HepG2 (cell line): ENCODE results near the gene GFAP. TPM values are rescaled to one million over a fixed set of nuclear protein-coding genes. Genes with fewer than 3 reads are reported as not detected.

ENCODE experiments used
- ATAC-seq: fragments of 200-7000 bp; cut with Tn5 transposase; 3 replicates; pipeline ENCODE4 v1.9.1; 2020; ENCODE audit warnings: mild to moderate bottlenecking, moderate library complexity
- BruUV-seq: library from RNA; stranded (reverse); fragments of 400-500 nt; replicated peaks from 2 replicates; lab custom pipeline; 2021; lab: Mats Ljungman, UMichigan
- CTCF ChIA-PET: fragments of 300-600 bp; formaldehyde crosslinking; extraction: SDS; loops from one replicate; lab custom pipeline; 2021; ENCODE audit warnings: low total read pairs, inconsistent platforms, low intra/inter-chr PET ratio; lab: Yijun Ruan, JAX
- POLR2A ChIA-PET: fragments of 350-600 bp; sonication (Branson Sonifier 250); formaldehyde crosslinking; loops from one replicate; lab custom pipeline; 2020; ENCODE audit warnings: antibody characterized with exemption, inconsistent platforms; lab: Yijun Ruan, JAX
- DNase-seq: peaks from one replicate; pipeline ENCODE4 v3.0.0-alpha.2; 2015; ENCODE audit warnings: low spot score
- FAIRE-seq: peaks from 3 replicates; lab custom pipeline; 2011; peaks lifted over from hg19 to GRCh38; lab: Jason Lieb, UNC
- H2AFZ ChIP-seq: one replicate; pipeline ENCODE4 v1.6.1; 2011; ENCODE audit warnings: low read length, inconsistent platforms
- H3K27ac ChIP-seq: fragments of 300-600 bp; 3 replicates; pipeline ENCODE4 v1.8.0; 2011; ENCODE audit warnings: mixed run types, mild to moderate bottlenecking, mixed read lengths, low read length, inconsistent platforms; ENCODE audit not compliant: insufficient read depth; ENCODE audit errors: extremely low read length
- H3K27me3 ChIP-seq, 2 experiments: fragments of 200-600 bp in 1 of 2; 2 replicates in 1 of 2; 3 replicates in 1 of 2; pipeline versions ENCODE4 v1.6.0 to v1.8.0; 2011; ENCODE audit warnings: low read length in 2 of 2, mild to moderate bottlenecking in 2 of 2, moderate library complexity in 2 of 2, inconsistent platforms in 1 of 2; ENCODE audit not compliant: insufficient read depth in 2 of 2, control insufficient read depth in 1 of 2
- H3K36me3 ChIP-seq, 2 experiments: fragments of 200-600 bp in 1 of 2; replicated peaks in 1 of 2; 2 replicates in 1 of 2; 3 replicates in 1 of 2; pipeline versions ENCODE4 v1.5.1 to v1.8.0; 2011; ENCODE audit warnings: low read length in 2 of 2, inconsistent platforms in 1 of 2; ENCODE audit not compliant: insufficient read depth in 2 of 2, control insufficient read depth in 1 of 2
- H3K4me1 ChIP-seq: 2 replicates; pipeline ENCODE4 v1.5.1; 2012; ENCODE audit warnings: low read length, inconsistent platforms; ENCODE audit not compliant: insufficient read depth
- H3K4me2 ChIP-seq: 2 replicates; pipeline ENCODE4 v1.6.0; 2011; ENCODE audit warnings: low read depth, low read length, inconsistent platforms
- H3K4me3 ChIP-seq, 3 experiments: fragments of 200-600 bp in 1 of 3; sonication (generic), shearing (Covaris generic) in 1 of 3; replicated peaks in 1 of 3; 2 replicates each; pipeline ENCODE4 v1.5.1; 2011 to 2016; ENCODE audit warnings: low read length in 3 of 3, inconsistent platforms in 2 of 3, low read depth in 2 of 3, mild to moderate bottlenecking in 2 of 3, control low read depth in 1 of 3, mixed read lengths in 1 of 3; ENCODE audit not compliant: insufficient read depth in 1 of 3
- H3K79me2 ChIP-seq: one replicate; pipeline ENCODE4 v1.6.1; 2011; ENCODE audit warnings: low read length, inconsistent platforms; ENCODE audit not compliant: insufficient read depth
- H3K9ac ChIP-seq: 2 replicates; pipeline ENCODE4 v1.6.0; 2011; ENCODE audit warnings: mild to moderate bottlenecking, low read depth, low read length, inconsistent platforms; ENCODE audit not compliant: insufficient read depth
- H3K9me3 ChIP-seq: 2 replicates; pipeline ENCODE4 v1.5.1; 2012; ENCODE audit warnings: mild to moderate bottlenecking, low read length
- H4K20me1 ChIP-seq: 2 replicates; pipeline ENCODE4 v1.6.0; 2011; ENCODE audit warnings: inconsistent platforms, mild to moderate bottlenecking, low read length, moderate library complexity; ENCODE audit not compliant: insufficient read depth
- MEIS1 ChIP-seq: sonication (generic); formaldehyde crosslinking; IDR thresholded peaks from 2 replicates; pipeline ENCODE4 v1.9.0; 2021; ENCODE audit warnings: mild to moderate bottlenecking, missing genetic modification reagents, moderate library complexity, borderline replicate concordance
- NPAS2 ChIP-seq: sonication (generic); formaldehyde crosslinking; IDR thresholded peaks from 2 replicates; pipeline ENCODE4 v1.8.0; 2022; ENCODE audit warnings: mild to moderate bottlenecking, missing genetic modification reagents, borderline replicate concordance
- WGBS: methylation state at CpG from one replicate; pipeline ENCODE4 v1.1.6; 2017; ENCODE audit warnings: low lambda C conversion rate; 5-methylcytosine and 5-hydroxymethylcytosine counted together
- in situ Hi-C: cut with HindIII; loops from 2 replicates; pipeline ENCODE4 v1.10.0; 2017; ENCODE audit warnings: low pct_unique_long_range_greater_than_20kb; ENCODE audit not compliant: extremely low pct_ligation_motif_present
- intact Hi-C: fragments of 100-400 bp; cut with micrococcal nuclease; formaldehyde crosslinking; loops from one replicate; pipeline ENCODE4 v1.10.0; 2022; ENCODE audit not compliant: unreplicated experiment
- polyA plus RNA-seq, 8 experiments: library from polyadenylated mRNA; depleted of rRNA in 3 of 8; stranded (reverse) in 7 of 8; unstranded in 1 of 8; fragments of >200 nt; fragmentation: Illumina TruSeq in 4 of 8; extraction: Trizol in 4 of 8; gene quantifications; 2 replicates each; pipeline versions ENCODE4 v1.2.1 to v1.2.3, GENCODE V29; 2011 to 2016; ENCODE audit warnings: low read depth in 4 of 8, missing spikeins in 1 of 8, mixed read lengths in 1 of 8; ENCODE audit not compliant: insufficient read depth in 1 of 8
- total RNA-seq, 5 experiments: library from RNA; depleted of rRNA; stranded (reverse); fragments of >200 nt; fragmentation: Illumina TruSeq; extraction: Trizol; gene quantifications; 2 replicates each; pipeline ENCODE4 v1.2.3, GENCODE V29; 2016; ENCODE audit warnings: low read depth in 1 of 5
- TF ChIP-seq, protein P1 (sequence below): sonication (generic); formaldehyde crosslinking; IDR thresholded peaks from 2 replicates; pipeline ENCODE4 v1.9.0; 2022; ENCODE audit warnings: missing genetic modification reagents, mild to moderate bottlenecking, borderline replicate concordance

The GFAP gene
- total and polyA plus RNA-seq, 2 of the 13 experiments (the other 11 are each of a cell fraction or from before 2014, with no cell fraction given) = 0.11 to 0.29 TPM

- Histone ChIP-seq H3K27ac (no peak overlapping the region), H3K79me2 (no peaks in the 10 kb centered on the region), H2AFZ (no peak overlapping the region), H3K4me1 (peaks cover 42% of the 10 kb centered on the region), H3K36me3 (no peaks in the 10 kb centered on the region), H3K4me3 (0 out of 6 replicates have a peak overlapping the region, but pooled peaks of 1 of the 3 experiments have one; percentile 28), H3K9ac (no peak overlapping the region; the same call in 1 of the 2 replicates), H3K9me3 (no peaks in the 10 kb centered on the region), H4K20me1 (no peaks in the 10 kb centered on the region; the same call in 1 of the 2 replicates), H3K4me2 (peak overlapping the region; percentile 70), H3K27me3 (peaks cover 5 to 27% of the 10 kb centered on the region in 2 experiments; a peak in 3 of 5 replicates)
- BruUV-seq = no TSS peak
- peak; percentile 6; the same call in 1 of the 3 replicates for ATAC-seq
- in situ Hi-C loops (no loop called here), intact Hi-C loops (loop anchor here (10.0 kb wide), 1 partner anchor 189 kb away; no protein-coding TSS in a partner anchor)
- 60% methylated on average over 10 of the region's 10 CpGs for WGBS
- ChIA-PET CTCF (no interaction called here), POLR2A (no interaction called here)
- no peak for FAIRE-seq
- DNase-seq = no peak
- TF ChIP-seq NPAS2 (no peak), MEIS1 (CRISPR knock-in tag) (no peak)
- TF ChIP-seq, protein P1, sequence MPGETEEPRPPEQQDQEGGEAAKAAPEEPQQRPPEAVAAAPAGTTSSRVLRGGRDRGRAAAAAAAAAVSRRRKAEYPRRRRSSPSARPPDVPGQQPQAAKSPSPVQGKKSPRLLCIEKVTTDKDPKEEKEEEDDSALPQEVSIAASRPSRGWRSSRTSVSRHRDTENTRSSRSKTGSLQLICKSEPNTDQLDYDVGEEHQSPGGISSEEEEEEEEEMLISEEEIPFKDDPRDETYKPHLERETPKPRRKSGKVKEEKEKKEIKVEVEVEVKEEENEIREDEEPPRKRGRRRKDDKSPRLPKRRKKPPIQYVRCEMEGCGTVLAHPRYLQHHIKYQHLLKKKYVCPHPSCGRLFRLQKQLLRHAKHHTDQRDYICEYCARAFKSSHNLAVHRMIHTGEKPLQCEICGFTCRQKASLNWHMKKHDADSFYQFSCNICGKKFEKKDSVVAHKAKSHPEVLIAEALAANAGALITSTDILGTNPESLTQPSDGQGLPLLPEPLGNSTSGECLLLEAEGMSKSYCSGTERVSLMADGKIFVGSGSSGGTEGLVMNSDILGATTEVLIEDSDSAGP (CRISPR knock-in tag) = 0 out of 2 replicates have a peak, but pooled peaks have one; percentile 49
Measured at GRCh38 chr17:44906010-44906646, 9.2 kb downstream of the GFAP start.
